ENCODE measurements around the gene ZNF592.
"Not testable (repeated sequence)": the region's sequence is repeated elsewhere in the genome, so short reads cannot be mapped to it uniquely, and the experiment has no call there.

ZNF592 gene

DNA sequence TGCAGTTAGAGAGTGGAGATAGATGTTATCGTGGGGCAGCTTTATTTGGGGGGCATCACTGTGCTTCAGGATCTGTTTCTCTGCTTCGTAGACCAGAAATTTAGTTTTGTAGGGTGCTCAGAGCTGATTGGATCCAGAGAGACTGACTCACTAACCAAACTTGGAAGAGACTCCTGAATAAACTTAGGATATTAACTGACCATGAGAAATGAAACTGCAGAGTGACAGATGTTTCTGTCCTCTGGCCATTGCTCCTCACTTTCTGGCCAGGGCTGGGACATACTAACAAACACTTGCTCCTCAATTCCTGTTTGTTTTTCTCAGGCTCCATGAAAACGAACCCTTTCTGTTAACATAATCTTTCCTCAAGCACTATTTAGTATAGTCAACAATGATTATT is 4.3 kb downstream of the ZNF592 start:
- Mint-ChIP-seq H3K36me3 (peaks cover 46% of the 10 kb centered on the region), H3K4me1 (peaks cover 62% of the 10 kb centered on the region), H3K27ac (no peak overlapping the region), H3K4me3 (no peak overlapping the region), H3K27me3 (no peaks in the 10 kb centered on the region), H3K9me3 (no peaks in the 10 kb centered on the region)
- CTCF ChIA-PET = interaction anchor here (0.7 to 1.8 kb wide), 3 partner anchors 38 to 175 kb away, joined by 3 to 8 read pairs (median 4); no protein-coding TSS in a partner anchor
- no peak for DNase-seq

GRCh38 chr15:84754889-84755288 is 6.5 kb downstream of the ZNF592 start:
- H3K9me3 Mint-ChIP-seq, DNase-seq, H3K27ac Mint-ChIP-seq, H3K4me3 Mint-ChIP-seq, CTCF ChIA-PET, H3K27me3 Mint-ChIP-seq: not testable (repeated sequence)
- peaks cover 41% of the 10 kb centered on the region for H3K36me3 Mint-ChIP-seq
- H3K4me1 Mint-ChIP-seq = peaks cover 52% of the 10 kb centered on the region

DNA sequence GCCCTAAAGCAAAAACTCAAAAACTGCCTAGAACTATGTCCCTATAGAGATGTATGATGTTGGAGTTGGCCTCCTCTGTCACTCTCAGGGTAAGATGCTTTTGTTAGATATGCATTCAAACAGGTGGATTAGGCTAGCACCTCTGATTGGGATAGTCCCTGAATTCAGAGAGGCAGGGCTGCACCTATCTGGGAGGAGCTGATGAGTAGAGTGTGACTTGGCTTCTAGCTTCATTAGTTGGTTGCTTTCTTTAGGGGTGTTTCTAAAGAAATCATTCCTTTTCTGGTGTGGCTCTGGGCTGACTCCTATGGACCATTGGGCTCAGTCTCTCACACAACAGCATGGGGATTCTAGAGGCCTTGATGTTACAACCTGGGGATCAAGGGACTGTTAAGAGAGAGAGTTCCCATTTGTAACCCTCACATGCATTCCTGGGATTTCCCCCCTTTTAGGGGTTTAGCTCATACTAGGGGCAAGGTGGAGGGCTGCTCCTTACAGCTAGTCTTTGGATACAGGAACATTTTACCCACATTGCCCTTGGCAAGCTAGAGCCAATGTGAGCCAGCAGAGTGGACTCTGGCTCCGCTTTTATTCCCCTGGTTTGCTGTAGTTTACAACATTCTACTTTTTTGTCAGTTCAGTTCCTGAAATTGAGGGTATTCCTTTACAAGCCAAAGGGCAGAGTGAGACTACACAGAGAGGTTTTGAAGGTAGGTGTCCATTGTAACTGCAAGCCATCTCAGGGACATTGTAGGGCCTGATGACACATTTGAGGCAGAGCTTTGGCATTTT is 7.5 kb downstream of the ZNF592 start:
- CTCF ChIA-PET = no interaction called here
- H3K4me1 Mint-ChIP-seq = peaks cover 42% of the 10 kb centered on the region
- H3K36me3 Mint-ChIP-seq = peaks cover 38% of the 10 kb centered on the region

GRCh38 chr15:84759018-84759417 is 10.6 kb downstream of the ZNF592 start:
- Mint-ChIP-seq H3K4me3 (no peak overlapping the region), H3K27me3 (no peaks in the 10 kb centered on the region), H3K9me3 (no peaks in the 10 kb centered on the region), H3K27ac (no peak overlapping the region), H3K36me3 (peaks cover 18% of the 10 kb centered on the region), H3K4me1 (peaks cover 25% of the 10 kb centered on the region)
- CTCF ChIA-PET = interaction anchor here (0.6 to 1.6 kb wide), 2 partner anchors 10 to 11 kb away, joined by 3 read pairs; no protein-coding TSS in a partner anchor
- DNase-seq = no peak

More for the DNA sequence above, 7.5 kb downstream of the ZNF592 start:
- Mint-ChIP-seq H3K4me3 (no peak overlapping the region), H3K27me3 (no peaks in the 10 kb centered on the region), H3K27ac (no peak overlapping the region), H3K9me3 (no peaks in the 10 kb centered on the region)
- DNase-seq = no peak

- no peaks in the 10 kb centered on the region for H3K27me3 Mint-ChIP-seq
- no peaks in the 10 kb centered on the region for H3K9me3 Mint-ChIP-seq
- CTCF ChIA-PET = interaction anchor here (1.2 to 1.6 kb wide), 2 partner anchors 11 to 106 kb away, joined by 3 to 5 read pairs; partner anchors contain the start of gene WDR73
- H3K36me3 Mint-ChIP-seq = peaks cover 20% of the 10 kb centered on the region
- no peak overlapping the region for H3K4me3 Mint-ChIP-seq
- H3K4me1 Mint-ChIP-seq = peaks cover 26% of the 10 kb centered on the region
- no peak overlapping the region for H3K27ac Mint-ChIP-seq
- no peak for DNase-seq
These were observed 11.8 kb downstream of the ZNF592 start for GRCh38 chr15:84760219-84760618.

DNA sequence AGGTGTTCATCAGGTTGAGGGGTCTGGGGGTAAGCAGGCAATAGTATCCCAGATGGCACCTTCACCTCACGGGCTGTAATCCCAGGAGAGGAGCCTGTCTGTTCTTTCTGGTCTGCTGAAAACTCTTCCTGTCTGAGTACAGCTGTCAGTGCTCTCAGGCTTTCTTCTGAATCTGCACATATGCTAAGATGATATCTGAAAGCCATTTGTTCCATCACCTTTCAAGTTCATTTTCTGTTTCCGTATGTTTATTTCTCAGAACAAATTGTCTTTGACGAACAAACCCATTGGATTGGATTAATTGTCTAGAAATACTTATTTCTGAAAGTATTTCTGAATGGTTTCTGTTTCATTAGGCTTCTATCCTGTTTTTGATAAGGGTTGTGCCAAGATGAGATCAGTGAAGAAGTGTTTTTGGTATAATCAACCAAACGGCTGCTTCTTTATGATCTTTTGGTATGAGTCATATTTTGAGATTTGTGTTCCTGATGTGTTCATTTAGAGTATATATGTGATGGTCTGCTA is 13.3 kb downstream of the ZNF592 start:
- H3K9me3 Mint-ChIP-seq = no peaks in the 10 kb centered on the region
- no peak for DNase-seq
- peaks cover 14% of the 10 kb centered on the region for H3K4me1 Mint-ChIP-seq
- H3K36me3 Mint-ChIP-seq = peaks cover 21% of the 10 kb centered on the region
- no peak overlapping the region for H3K4me3 Mint-ChIP-seq
- CTCF ChIA-PET = no interaction called here
- H3K27me3 Mint-ChIP-seq = no peaks in the 10 kb centered on the region
- no peak overlapping the region for H3K27ac Mint-ChIP-seq

- Mint-ChIP-seq H3K36me3 (peaks cover 29% of the 10 kb centered on the region), H3K27me3 (no peaks in the 10 kb centered on the region), H3K4me3 (no peak overlapping the region), H3K4me1 (peaks cover 11% of the 10 kb centered on the region), H3K27ac (no peak overlapping the region), H3K9me3 (no peaks in the 10 kb centered on the region)
- no peak for DNase-seq
- CTCF ChIA-PET = no interaction called here
These were observed 14.6 kb downstream of the ZNF592 start for GRCh38 chr15:84762840-84763572.

DNA sequence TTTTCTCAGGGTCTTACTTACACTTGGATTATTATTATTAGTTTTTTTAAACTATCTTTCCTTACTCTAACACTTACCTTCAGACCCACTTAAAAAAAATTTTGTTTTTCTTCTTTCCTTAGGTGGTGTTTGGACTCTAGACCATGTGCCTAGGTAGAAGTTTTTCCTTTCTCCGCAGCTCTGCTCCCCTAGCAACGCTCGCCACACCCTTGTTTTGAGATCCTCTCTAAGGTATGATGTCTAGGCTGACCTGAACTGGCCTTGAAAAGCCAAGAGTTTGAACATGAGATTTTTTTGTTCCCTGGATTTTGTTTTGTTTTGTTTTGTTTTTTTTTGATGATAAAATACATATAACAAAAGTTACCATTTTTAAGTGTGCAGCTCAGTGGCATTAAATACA is 16.2 kb downstream of the ZNF592 start:
- CTCF ChIA-PET = interaction anchor here (1.0 kb wide), 1 partner anchor 109 kb away, joined by 3 read pairs; no protein-coding TSS in a partner anchor
- H3K9me3 Mint-ChIP-seq = no peaks in the 10 kb centered on the region
- no peak overlapping the region for H3K4me3 Mint-ChIP-seq
- DNase-seq = no peak
- peaks cover 34% of the 10 kb centered on the region for H3K36me3 Mint-ChIP-seq
- no peaks in the 10 kb centered on the region for H3K27me3 Mint-ChIP-seq
- no peak overlapping the region for H3K27ac Mint-ChIP-seq
- peaks cover 16% of the 10 kb centered on the region for H3K4me1 Mint-ChIP-seq

GRCh38 chr15:84764989-84765388 is 16.6 kb downstream of the ZNF592 start:
- Mint-ChIP-seq H3K36me3 (peaks cover 36% of the 10 kb centered on the region), H3K27ac (no peak overlapping the region), H3K4me3 (no peak overlapping the region), H3K9me3 (no peaks in the 10 kb centered on the region), H3K4me1 (peaks cover 16% of the 10 kb centered on the region), H3K27me3 (no peaks in the 10 kb centered on the region)
- CTCF ChIA-PET = interaction anchor here (1.0 kb wide), 1 partner anchor 110 kb away, joined by 3 read pairs; no protein-coding TSS in a partner anchor
- no peak for DNase-seq

DNA sequence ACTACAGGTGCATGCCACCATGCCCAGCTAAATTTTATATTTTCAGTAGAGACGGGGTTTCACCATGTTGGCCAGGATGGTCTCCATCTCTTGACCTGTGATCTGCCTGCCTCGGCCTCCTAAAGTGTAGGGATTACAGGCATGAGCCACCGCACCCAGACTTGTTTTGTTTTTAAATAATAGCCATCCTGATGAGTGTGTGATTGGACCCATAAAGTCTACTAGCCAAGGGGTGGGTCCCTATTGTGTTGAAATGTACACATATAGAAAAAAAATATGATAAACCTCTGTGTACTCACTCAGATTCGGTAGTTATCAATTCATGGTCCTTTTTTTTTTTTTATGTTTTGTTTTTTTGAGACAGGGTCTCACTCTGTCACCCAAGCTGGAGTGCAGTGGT is 17.3 kb downstream of the ZNF592 start:
- no peaks in the 10 kb centered on the region for H3K27me3 Mint-ChIP-seq
- no peak for DNase-seq
- H3K9me3 Mint-ChIP-seq = no peaks in the 10 kb centered on the region
- CTCF ChIA-PET = no interaction called here
- no peak overlapping the region for H3K4me3 Mint-ChIP-seq
- H3K27ac Mint-ChIP-seq = no peak overlapping the region
- peaks cover 38% of the 10 kb centered on the region for H3K36me3 Mint-ChIP-seq
- H3K4me1 Mint-ChIP-seq = peaks cover 16% of the 10 kb centered on the region

GRCh38 chr15:84766461-84767035 is 18.2 kb downstream of the ZNF592 start:
- Mint-ChIP-seq H3K27ac (no peak overlapping the region), H3K27me3 (no peaks in the 10 kb centered on the region), H3K4me3 (no peak overlapping the region), H3K4me1 (peaks cover 16% of the 10 kb centered on the region), H3K9me3 (no peaks in the 10 kb centered on the region), H3K36me3 (peaks cover 43% of the 10 kb centered on the region)
- CTCF ChIA-PET = interaction anchor here (1.6 kb wide), 1 partner anchor 10 kb away, joined by 5 read pairs; no protein-coding TSS in a partner anchor
- DNase-seq = no peak

GRCh38 chr15:84772031-84772430 is 23.6 kb downstream of the ZNF592 start:
- Mint-ChIP-seq H3K27me3 (no peaks in the 10 kb centered on the region), H3K36me3 (peaks cover 42% of the 10 kb centered on the region), H3K9me3 (no peaks in the 10 kb centered on the region), H3K4me1 (peaks cover 5% of the 10 kb centered on the region), H3K27ac (peak overlapping the region; percentile 15), H3K4me3 (no peak overlapping the region)
- CTCF ChIA-PET = interaction anchor here (1.1 kb wide), 1 partner anchor 37 kb away, joined by 3 read pairs; no protein-coding TSS in a partner anchor
- DNase-seq = no peak

GRCh38 chr15:84772467-84772866 is 24.1 kb downstream of the ZNF592 start:
- no peaks in the 10 kb centered on the region for H3K27me3 Mint-ChIP-seq
- DNase-seq = no peak
- H3K36me3 Mint-ChIP-seq = peaks cover 39% of the 10 kb centered on the region
- no peaks in the 10 kb centered on the region for H3K9me3 Mint-ChIP-seq
- H3K4me1 Mint-ChIP-seq = peaks cover 5% of the 10 kb centered on the region
- no peak overlapping the region for H3K4me3 Mint-ChIP-seq
- CTCF ChIA-PET = interaction anchor here (1.1 kb wide), 1 partner anchor 36 kb away, joined by 3 read pairs; no protein-coding TSS in a partner anchor
- no peak overlapping the region for H3K27ac Mint-ChIP-seq

DNA sequence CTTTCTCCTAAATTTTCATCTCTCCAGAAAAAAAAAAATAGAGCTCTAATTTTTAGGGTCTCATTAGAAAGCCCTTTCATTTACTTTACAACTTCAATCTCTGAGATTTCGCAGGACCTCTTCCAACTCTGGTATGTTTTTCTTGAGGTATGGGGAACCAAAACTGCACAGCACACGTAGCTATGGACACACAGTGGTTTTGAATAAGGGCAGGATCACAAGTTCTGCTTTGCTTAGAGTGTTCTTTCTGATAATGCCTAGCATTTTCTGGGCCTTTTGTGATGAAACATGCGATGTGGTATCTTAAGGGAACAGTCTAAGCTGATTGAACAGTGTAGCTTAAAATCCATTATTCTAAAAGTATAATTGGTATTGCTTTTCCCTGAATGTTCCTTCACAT is 25.3 kb downstream of the ZNF592 start:
- CTCF ChIA-PET = no interaction called here
- no peak overlapping the region for H3K4me3 Mint-ChIP-seq
- no peaks in the 10 kb centered on the region for H3K27me3 Mint-ChIP-seq
- H3K36me3 Mint-ChIP-seq = peaks cover 42% of the 10 kb centered on the region
- no peak overlapping the region for H3K27ac Mint-ChIP-seq
- no peak for DNase-seq
- H3K4me1 Mint-ChIP-seq = peaks cover 5% of the 10 kb centered on the region
- no peaks in the 10 kb centered on the region for H3K9me3 Mint-ChIP-seq

Measured in activated naive CD4-positive, alpha-beta T cell treated with anti-CD3 and anti-CD28 coated beads, Interleukin-2, amount 10 ng/mL, durations not matched to agents 7 days and 5 days (primary cell).